NT2/D1 (cell line): ENCODE data around the gene IL17RE.

Experiments used
- YY1 ChIP-seq: IDR thresholded peaks from 2 replicates; pipeline ENCODE4 v1.6.1; 2011; ENCODE audit not compliant: insufficient read length, insufficient read depth
- ZNF274 ChIP-seq: IDR thresholded peaks from 2 replicates; pipeline ENCODE4 v1.6.1; 2011; ENCODE audit warnings: mild to moderate bottlenecking, low read depth, low read length

GRCh38 chr3:9928158-9928557 is 25.5 kb downstream of the IL17RE start:
- no peak for TF ChIP-seq YY1
- TF ChIP-seq ZNF274 = no peak
